Adipocyte (in vitro differentiated cells): ENCODE measurements around the gene ABCG1.

ENCODE experiments used
- DNase-seq: peaks from one replicate; pipeline ENCODE4 v3.0.0-alpha.2; 2015; ENCODE audit warnings: low read depth
- H3K27me3 ChIP-seq: replicated peaks from 2 replicates; pipeline ENCODE4 v1.7.0; 2013; ENCODE audit warnings: mild to moderate bottlenecking, low read length, moderate library complexity; ENCODE audit not compliant: control insufficient read depth, insufficient read depth
- H3K36me3 ChIP-seq: 2 replicates; pipeline ENCODE4 v1.7.0; 2013; ENCODE audit warnings: low read length, mild to moderate bottlenecking, moderate library complexity; ENCODE audit not compliant: control insufficient read depth, insufficient read depth, severe bottlenecking
- H3K4me1 ChIP-seq: 2 replicates; pipeline ENCODE4 v1.7.0; 2013; ENCODE audit warnings: mild to moderate bottlenecking, low read length, moderate library complexity; ENCODE audit not compliant: control insufficient read depth, insufficient read depth
- H3K4me3 ChIP-seq: 2 replicates; pipeline ENCODE4 v1.7.0; 2013; ENCODE audit warnings: mild to moderate bottlenecking, low read length, moderate library complexity
- H3K9ac ChIP-seq: 2 replicates; pipeline ENCODE4 v1.7.0; 2013; ENCODE audit warnings: mild to moderate bottlenecking, low read length, moderate library complexity
- H3K9me3 ChIP-seq: 2 replicates; pipeline ENCODE4 v1.7.0; 2013; ENCODE audit warnings: mild to moderate bottlenecking, low read length, moderate library complexity; ENCODE audit not compliant: control insufficient read depth

The ABCG1 gene

DNA sequence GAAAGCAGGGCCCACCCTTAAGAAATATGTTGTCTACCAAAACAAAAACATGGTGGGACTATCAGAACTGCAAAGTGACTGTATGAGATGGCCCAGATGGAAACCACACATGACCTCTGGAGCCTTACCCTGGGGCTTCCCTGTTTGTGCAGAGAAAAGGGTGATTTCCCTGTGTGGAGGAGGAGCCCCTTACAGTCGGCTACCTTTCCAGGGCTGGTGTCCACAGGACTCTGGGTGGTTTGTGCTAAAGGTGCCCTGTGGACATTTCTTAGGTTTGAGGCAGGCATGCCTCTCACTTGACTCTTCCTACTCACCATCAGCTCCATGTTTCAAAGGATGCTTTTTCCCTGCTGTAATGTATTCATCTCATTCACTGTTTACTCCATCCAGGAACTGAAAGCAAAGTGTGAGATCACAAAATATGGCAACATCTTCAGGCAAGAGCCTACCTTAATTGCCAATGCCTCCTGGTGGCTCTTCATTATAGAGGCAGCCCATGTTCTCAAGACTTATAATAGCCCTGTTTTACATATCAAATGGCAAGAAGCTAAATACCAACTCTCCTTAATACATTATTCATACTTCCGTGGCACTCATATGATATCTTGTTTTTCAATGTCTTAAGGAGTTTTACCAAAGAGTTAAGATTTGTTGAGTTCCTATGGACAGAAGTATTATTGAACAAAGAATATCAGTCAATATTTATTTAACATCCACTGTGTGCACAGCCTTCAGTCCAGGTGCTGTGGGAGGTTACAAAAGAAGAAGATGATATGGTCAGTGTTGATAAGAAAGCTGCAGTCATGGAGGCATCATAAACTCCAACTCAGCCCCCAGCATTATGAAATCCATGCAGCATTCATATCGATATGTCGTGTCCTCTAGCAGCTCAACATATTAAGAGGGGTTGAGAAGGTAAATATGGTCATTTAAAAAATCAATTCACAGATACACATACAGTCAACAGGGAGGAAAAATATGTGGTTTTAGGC, 111.7 kb downstream of the ABCG1 start:
- Histone ChIP-seq H3K27me3 (peaks cover 45% of the 10 kb centered on the region), H3K4me1 (no peaks in the 10 kb centered on the region), H3K9ac (no peak overlapping the region), H3K4me3 (no peak overlapping the region), H3K9me3 (peaks cover 11% of the 10 kb centered on the region), H3K36me3 (no peaks in the 10 kb centered on the region)
- DNase-seq = no peak

DNA sequence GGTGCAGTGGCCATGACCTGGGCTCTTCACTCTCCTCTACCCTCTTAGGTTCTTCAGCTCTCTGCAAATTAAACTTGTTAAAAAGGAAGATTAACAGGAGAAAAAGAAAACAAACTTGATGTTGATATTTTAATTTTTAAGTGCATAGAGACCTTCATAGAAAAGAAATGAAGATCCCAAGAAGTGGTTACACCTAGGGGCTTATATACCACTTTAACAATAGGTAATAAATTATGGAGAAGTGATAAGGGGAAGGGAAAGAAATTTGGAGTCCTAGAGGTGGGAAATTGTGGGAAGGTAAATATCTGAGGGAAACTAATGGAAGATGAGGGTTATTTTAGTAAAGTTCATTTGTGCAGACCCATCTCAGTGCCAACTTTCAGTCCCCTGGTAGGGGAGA, 112.7 kb downstream of the ABCG1 start:
- no peak overlapping the region for H3K4me3 ChIP-seq
- DNase-seq = no peak
- no peaks in the 10 kb centered on the region for H3K36me3 ChIP-seq
- peaks cover 10% of the 10 kb centered on the region for H3K9me3 ChIP-seq
- H3K27me3 ChIP-seq = peaks cover 53% of the 10 kb centered on the region
- H3K9ac ChIP-seq = no peak overlapping the region
- H3K4me1 ChIP-seq = no peaks in the 10 kb centered on the region

DNA sequence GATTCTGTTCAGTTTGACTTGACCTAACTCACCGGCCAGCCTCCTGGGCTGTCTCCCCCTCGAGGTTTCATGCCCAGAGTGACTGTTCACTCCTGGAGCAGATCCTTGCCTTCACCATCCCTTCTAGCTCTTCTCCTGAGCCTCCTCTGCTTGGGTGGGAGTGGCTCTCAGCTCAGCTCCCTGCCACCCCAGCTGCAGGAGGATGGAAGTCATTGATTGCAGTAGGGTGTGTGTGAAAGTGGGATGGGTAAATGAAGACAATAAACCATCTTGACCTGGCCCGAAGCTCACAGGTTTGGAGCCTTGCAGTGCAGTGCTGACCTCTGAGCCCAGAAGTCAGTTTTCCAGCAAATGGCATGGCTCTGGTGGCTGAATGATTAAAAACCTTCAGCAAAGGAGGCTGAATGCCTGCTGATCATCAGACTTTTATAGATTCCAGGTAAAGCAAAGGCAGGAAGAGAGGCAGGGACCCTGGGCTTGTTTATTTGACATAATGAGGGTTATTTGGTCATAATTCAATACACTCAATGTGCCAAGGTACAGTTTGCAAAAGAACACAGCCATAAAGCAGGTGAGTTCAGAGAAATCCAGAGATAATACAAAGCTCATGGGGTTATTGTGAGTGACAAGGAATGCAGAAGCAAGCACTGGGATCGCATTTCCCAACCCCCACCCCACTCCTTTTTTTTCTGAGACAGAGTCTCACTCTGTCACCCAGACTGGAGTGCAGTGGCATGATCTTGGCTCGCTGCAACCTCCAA, 113.8 kb downstream of the ABCG1 start:
- no peak for DNase-seq
- Histone ChIP-seq H3K9ac (no peak overlapping the region), H3K9me3 (peaks cover 10% of the 10 kb centered on the region), H3K4me1 (no peaks in the 10 kb centered on the region), H3K36me3 (no peaks in the 10 kb centered on the region), H3K4me3 (no peak overlapping the region), H3K27me3 (peaks cover 60% of the 10 kb centered on the region)

DNA sequence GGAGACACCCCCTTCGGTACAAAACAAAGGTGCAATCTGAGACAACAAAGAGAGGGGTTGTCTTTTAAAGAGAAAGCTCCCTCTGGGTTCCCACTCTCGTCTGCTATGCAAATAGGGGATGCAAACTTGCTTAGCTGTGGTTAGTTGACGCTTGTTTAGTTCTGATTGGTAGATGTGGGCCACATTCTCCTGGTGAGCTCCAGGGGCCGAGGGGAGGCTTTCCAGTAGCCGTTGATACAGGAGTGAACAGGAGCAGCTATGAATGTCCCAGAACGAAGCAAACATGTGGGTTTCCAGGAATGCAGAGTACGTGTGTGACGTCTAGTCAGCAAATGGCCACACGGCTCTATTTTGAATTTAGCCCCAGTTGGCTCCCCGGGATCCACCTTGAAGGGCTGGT, 117.1 kb downstream of the ABCG1 start:
- H3K9me3 ChIP-seq = peaks cover 10% of the 10 kb centered on the region
- DNase-seq = peak; percentile 2
- H3K36me3 ChIP-seq = no peaks in the 10 kb centered on the region
- H3K4me3 ChIP-seq = no peak overlapping the region
- no peak overlapping the region for H3K9ac ChIP-seq
- H3K27me3 ChIP-seq = peaks cover 63% of the 10 kb centered on the region
- no peaks in the 10 kb centered on the region for H3K4me1 ChIP-seq

DNA sequence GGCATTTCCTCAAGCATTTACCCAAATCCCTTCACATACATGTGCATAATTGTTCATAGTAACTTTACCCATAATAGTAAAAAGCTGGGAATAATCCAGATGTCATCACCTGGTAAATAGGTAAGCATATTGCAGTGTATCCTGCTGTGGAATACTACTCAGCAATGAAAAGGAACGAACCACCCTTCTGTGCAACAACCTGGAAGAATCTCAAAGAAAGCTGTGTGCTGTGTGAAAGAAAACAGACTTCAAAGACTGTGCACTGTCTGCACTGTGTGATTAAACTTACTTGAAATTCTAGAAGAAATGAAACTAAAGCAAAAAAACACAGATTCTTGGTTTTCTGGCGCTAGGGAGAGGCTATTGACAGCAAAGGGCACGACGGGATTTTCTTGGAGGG, 118.3 kb downstream of the ABCG1 start:
- H3K4me3 ChIP-seq = no peak overlapping the region
- peaks cover 52% of the 10 kb centered on the region for H3K27me3 ChIP-seq
- H3K9me3 ChIP-seq = peaks cover 3% of the 10 kb centered on the region
- H3K9ac ChIP-seq = no peak overlapping the region
- no peaks in the 10 kb centered on the region for H3K4me1 ChIP-seq
- no peaks in the 10 kb centered on the region for H3K36me3 ChIP-seq
- no peak for DNase-seq

DNA sequence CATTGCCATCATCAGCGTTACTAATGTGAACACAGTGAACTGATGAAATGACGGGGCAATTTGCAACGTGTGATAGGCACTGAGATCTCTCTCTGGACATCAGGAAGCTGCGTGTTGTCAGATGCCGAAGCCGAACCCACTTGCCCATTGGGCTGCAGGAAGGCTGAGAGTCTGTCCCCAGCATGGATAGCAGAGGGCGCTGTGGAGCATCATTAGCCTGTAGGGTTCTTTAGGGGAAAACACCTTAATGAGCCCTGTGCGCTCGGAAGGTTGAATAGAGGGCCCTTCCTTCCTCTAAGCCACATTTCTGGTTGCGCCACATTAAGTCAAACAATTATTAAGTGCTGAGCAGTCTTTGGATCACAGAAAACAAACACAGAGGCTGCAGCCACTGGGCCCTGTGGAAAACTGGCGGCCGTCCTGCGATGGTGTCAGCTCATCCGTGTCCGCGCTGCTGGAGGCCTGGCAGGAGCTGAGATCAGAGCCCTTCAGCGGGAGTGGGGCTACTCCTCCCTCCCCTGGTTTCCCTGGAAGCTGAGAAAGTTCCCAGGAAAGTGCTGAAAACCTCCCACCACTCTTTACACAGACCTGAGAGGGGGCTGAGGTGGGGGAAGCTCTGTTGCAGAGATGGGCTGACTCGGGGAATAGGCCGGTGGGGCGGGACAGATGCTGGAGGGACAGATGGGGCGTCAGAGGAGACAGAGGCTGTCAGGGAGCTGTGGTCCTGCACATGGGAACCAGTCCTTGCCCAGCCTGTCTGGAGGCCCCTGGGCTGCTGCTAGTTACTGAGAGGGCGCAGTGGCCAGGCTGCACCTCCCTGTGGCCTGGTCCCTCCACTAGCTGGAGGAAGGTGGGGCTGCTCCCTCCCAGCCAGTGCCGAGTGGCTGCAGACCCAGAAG, 119.1 kb downstream of the ABCG1 start:
- H3K4me3 ChIP-seq = no peak overlapping the region
- DNase-seq = peak; percentile 7
- H3K9ac ChIP-seq = no peak overlapping the region
- peaks cover 45% of the 10 kb centered on the region for H3K27me3 ChIP-seq
- no peaks in the 10 kb centered on the region for H3K36me3 ChIP-seq
- no peaks in the 10 kb centered on the region for H3K4me1 ChIP-seq
- no peaks in the 10 kb centered on the region for H3K9me3 ChIP-seq

DNA sequence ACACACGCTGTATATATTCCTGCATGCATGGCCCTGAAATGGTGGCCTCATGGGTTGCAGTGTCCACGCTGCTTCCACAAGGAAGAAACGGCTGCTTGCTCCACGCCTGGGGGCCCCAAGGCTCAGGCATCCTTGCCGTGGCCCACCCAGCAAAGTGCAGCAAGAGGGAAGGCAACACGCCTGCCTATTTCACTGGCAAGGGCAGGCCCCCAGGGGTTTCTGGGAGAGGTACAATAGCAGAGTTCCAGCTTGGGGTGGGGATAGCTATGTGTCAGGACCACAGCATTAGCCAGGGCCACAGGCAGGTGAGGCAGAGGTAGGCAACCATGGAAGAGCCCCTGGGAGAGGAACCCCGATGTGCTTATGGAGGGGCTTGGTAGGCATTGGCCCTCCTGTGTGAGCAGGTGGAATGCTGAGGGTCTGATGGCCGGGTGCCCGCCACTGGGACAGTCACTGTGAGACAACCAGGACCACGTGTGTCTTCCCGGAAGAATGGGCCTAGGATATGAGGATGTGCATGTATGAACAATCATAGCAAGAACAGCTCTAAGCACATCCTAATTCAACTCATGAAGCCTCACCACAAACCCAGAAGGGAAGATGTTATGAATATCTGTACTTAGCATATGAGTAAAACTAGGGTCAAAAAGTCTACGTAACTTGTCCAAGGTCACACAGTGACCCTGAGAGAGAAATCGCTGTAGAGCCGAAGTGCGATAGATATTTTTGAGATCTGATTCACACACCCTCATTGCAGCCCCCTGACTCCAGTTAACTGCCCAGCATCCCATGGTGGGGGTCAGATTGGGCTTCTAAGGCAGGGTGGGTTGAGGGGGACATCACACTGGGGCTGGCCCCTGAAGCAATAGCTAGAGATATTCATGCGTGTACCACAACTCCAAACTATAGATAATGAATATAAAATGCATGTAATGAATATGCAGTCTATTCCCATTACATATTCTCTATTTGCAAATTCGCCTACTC, 120.1 kb downstream of the ABCG1 start:
- Histone ChIP-seq H3K4me3 (no peak overlapping the region), H3K36me3 (no peaks in the 10 kb centered on the region), H3K27me3 (peaks cover 42% of the 10 kb centered on the region), H3K9ac (no peak overlapping the region), H3K9me3 (no peaks in the 10 kb centered on the region), H3K4me1 (no peaks in the 10 kb centered on the region)
- DNase-seq = no peak

DNA sequence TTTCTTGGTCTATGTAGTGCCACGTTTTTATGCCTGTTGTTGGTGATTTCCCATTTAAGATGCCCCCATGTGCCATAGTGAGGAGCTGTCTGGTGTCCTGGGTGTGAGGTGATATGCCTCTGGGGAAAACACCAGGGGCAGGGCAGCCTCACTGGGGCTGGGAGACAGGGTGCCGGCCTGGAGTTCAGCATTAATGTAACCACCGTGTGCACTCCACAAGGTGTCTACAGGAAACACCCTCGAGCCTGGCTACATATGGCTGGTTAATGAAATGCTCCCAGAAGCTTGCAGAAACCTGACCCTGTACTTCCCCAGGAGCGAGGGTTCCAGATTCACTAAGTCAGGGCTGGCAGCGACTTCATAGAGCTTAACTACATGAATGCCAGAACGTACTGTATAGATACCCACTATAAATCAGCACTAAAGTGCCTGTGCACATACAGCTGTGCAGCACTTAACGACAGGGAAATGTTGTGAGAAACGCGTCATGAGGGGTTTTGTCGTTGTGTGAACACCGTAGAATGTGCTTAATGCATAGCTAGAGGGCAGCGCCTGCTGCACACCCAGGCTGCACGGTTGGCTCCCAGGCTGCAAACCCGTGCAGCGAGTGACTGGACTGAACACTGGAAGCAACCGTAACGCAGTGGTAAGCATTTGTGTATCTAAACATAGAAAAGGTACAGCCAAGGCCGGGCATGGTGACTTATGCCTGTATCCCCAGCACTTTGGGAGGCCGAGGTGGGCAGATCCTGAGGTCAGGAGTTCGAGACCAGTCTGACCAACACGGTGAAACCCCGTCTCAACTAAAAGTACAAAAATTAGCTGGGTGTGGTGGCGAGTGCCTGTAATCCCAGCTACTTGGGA, 121.5 kb downstream of the ABCG1 start:
- Histone ChIP-seq H3K9me3 (no peaks in the 10 kb centered on the region), H3K4me3 (no peak overlapping the region), H3K9ac (no peak overlapping the region), H3K27me3 (peaks cover 32% of the 10 kb centered on the region), H3K36me3 (no peaks in the 10 kb centered on the region), H3K4me1 (no peaks in the 10 kb centered on the region)
- DNase-seq = no peak

DNA sequence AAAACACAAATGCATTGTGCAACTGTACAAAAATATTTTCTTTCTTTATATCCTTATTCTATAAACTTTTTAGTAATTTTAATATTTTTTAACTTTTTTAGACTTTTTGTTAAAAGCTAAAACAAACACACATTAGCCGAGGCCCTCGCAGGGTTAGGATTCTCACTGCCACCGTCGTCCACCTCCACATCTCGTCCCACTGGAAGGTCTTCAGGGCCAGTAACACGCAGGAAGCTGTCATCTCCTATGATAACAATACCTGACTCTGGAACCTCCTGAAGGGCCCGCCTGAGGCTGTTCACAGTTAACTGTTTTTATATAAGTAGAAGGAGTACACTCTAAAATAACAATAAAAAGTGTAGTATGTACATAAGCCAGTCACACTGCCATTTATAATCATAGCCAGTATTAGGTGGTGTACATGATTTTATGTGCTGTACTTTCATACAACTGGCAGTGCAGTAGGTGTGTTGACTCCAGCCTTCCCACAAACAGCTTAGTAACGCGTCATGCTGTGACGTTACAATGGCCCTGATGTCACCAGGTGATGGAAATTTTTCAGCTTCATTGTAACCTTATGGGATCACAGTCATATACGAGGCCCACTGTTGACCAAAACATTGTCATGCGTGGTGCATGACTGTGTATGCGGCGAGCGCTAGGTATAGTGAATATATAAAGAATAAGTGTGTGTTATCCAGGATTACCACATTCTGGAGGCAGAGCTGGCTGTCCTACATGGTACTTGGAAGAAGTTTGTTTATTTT, 123.0 kb downstream of the ABCG1 start:
- Histone ChIP-seq H3K27me3 (peaks cover 26% of the 10 kb centered on the region), H3K4me1 (no peaks in the 10 kb centered on the region), H3K9me3 (no peaks in the 10 kb centered on the region), H3K9ac (no peak overlapping the region), H3K36me3 (no peaks in the 10 kb centered on the region), H3K4me3 (no peak overlapping the region)
- no peak for DNase-seq
